ENCODE data around the gene CCSER1. TPM values are rescaled to one million over a fixed set of nuclear protein-coding genes. Genes with fewer than 3 reads are reported as not detected.
"Not testable (repeated sequence)": the region's sequence is repeated elsewhere in the genome, so short reads cannot be mapped to it uniquely, and the experiment has no call there.

Gene CCSER1
- total RNA-seq, 1 experiment from 2014 or later = not detected

DNA sequence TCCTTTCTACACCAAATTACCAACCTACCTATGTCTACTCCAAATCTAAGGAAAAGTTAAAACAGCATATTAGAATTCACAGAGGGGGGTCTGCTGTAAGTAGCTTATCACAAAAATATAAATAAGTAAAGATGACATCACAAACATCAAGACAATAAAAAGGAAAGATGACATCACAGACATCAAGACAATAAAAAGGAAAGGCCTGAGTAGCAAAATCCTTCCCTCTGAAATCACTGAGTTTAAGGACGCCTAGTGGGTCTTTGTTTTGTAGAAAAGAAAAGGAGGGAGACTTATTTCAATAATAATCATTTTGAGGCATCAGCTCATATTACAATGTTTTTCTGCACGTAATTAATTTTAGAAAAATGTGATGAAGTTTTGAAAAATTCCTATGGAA, 1469.5 kb downstream of the CCSER1 start:
- Histone ChIP-seq H3K27me3 (no peaks in the 10 kb centered on the region), H3K4me3 (no peak overlapping the region), H3K9me3 (no peaks in the 10 kb centered on the region), H3K36me3 (no peaks in the 10 kb centered on the region)
- no peak for DNase-seq

DNA sequence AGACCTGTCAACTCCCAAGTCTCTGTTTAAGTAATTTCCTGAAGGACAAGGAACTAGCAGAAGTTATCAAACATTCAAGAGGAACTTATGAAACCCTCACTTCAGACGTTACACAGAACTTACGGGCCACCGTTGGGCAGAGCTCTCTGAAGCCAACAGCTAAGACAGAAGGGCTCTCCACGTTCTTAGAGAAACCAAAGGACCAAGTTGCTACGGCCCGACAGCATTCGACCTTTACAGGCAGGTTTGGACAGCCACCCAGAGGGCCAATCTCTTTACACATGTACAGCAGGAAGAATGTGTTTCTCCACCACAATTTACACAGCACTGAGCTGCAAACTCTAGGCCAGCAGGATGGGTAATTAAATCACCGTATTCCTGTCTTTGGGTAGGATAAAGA, 1471.5 kb downstream of the CCSER1 start:
- Histone ChIP-seq H3K36me3 (no peaks in the 10 kb centered on the region), H3K4me3 (no peak overlapping the region), H3K9me3 (no peaks in the 10 kb centered on the region), H3K27me3 (no peaks in the 10 kb centered on the region)
- no peak for DNase-seq

DNA sequence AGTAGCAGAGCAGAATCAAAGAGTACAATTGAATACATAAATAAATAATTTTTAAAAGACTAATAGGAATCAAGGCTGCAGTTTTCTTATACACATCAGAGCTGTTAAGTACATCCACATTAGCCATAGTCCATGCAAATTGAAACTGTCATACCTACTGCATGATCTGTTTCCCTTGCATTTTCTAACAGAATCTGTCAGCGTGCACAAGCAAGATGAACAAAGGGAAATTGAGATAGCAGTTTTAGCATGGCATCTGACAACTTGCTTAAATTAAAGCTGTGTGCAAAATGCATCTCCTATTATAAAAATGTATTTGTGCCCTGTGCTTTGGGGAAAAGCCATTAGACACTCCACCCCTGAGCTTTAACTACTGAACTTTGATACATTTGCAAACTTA, 1473.1 kb downstream of the CCSER1 start:
- H3K36me3 ChIP-seq = no peaks in the 10 kb centered on the region
- no peaks in the 10 kb centered on the region for H3K9me3 ChIP-seq
- no peaks in the 10 kb centered on the region for H3K27me3 ChIP-seq
- no peak for DNase-seq
- no peak overlapping the region for H3K4me3 ChIP-seq

DNA sequence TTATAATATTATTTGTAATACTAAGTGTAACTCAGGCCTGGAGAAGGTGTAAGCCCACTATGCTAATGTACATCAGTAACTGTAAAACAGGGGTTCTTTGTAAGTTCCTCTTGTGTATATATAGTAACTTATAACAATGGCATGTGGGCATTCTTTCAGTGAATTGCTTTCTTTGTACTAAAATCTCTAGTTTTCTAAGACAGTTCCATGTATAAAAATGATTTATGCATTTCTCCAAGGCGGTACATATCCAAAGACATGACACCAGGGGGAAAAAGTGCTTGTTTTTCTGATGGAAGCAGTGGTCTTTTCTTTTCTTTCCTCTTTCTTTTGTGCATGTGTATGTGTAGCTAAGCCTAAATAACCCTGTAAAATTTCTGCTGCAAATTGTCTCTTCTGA, 1474.2 kb downstream of the CCSER1 start:
- H3K4me3 ChIP-seq = no peak overlapping the region
- no peaks in the 10 kb centered on the region for H3K9me3 ChIP-seq
- DNase-seq = no peak
- no peaks in the 10 kb centered on the region for H3K36me3 ChIP-seq
- H3K27me3 ChIP-seq = no peaks in the 10 kb centered on the region

- Histone ChIP-seq H3K4me3 (no peak overlapping the region), H3K9me3 (no peaks in the 10 kb centered on the region), H3K36me3 (no peaks in the 10 kb centered on the region), H3K27me3 (no peaks in the 10 kb centered on the region)
- DNase-seq = no peak
Observed at GRCh38 chr4:91611782-91612181, 1484.6 kb downstream of the CCSER1 start.

GRCh38 chr4:91620952-91621351, 1493.8 kb downstream of the CCSER1 start:
- DNase-seq = no peak
- no peaks in the 10 kb centered on the region for H3K36me3 ChIP-seq
- no peaks in the 10 kb centered on the region for H3K27me3 ChIP-seq
- H3K9me3 ChIP-seq = no peaks in the 10 kb centered on the region
- H3K4me3 ChIP-seq = no peak overlapping the region

DNA sequence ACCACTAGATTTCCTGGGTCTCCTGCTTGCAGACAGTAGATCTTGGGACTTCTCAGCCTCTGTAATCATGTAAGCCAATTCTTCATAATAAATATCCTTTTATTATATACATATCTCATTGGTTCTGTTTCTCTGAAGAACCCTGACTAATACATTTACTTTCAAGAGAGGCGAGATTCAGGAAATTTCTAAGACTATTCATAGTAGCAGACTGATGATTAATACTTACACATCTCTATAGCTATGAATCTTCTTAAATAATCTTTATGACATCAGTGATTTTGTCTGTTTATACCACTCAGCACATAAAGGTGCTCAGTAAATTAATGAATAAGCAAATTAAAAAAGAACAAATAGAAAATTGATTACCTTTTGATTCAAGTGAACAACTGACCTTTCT, 1494.3 kb downstream of the CCSER1 start:
- H3K4me3 ChIP-seq = no peak overlapping the region
- no peaks in the 10 kb centered on the region for H3K27me3 ChIP-seq
- no peak for DNase-seq
- H3K36me3 ChIP-seq = no peaks in the 10 kb centered on the region
- H3K9me3 ChIP-seq = no peaks in the 10 kb centered on the region

DNA sequence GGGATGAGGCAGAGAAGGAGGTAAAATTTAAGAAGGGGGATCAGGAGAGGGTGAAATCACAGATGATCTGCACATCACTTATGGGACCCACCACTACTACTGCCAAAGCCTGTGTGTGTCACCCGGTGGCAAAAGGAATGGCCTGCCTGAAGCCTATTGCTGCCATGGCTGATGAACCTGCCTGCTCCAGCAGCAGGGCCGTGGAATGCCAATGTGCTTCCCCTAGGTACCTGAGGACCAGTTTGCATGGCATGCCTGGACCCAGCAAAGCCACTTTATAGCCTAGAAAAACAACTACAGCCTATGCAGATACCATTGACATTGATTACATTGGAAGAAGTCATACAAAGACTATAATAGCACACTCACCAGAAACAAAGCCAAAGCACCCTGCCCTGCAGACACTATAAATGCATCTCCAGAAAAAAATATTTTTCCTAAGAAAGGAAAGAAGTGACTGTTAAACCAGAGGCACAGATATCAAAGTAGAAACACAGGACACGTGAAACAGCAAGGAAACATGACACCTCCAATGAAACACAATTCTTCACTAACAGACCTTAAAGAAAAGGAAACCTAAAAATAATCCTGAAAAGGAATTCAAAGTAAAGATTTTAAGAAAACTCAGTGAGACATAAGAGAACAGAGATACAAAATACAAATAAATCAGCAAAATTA, 1495.9 kb downstream of the CCSER1 start:
- no peak for DNase-seq
- Histone ChIP-seq H3K27me3 (no peaks in the 10 kb centered on the region), H3K4me3 (no peak overlapping the region)

GRCh38 chr4:91623603-91623967, 1496.4 kb downstream of the CCSER1 start:
- H3K36me3 ChIP-seq, H3K27me3 ChIP-seq, H3K9me3 ChIP-seq, H3K4me3 ChIP-seq, DNase-seq: not testable (repeated sequence)

More for the DNA sequence above, 1495.9 kb downstream of the CCSER1 start:
- Histone ChIP-seq H3K36me3 (no peaks in the 10 kb centered on the region), H3K9me3 (no peaks in the 10 kb centered on the region)

- Histone ChIP-seq H3K36me3 (no peaks in the 10 kb centered on the region), H3K27me3 (no peaks in the 10 kb centered on the region)
Observed at GRCh38 chr4:91630054-91630453, 1502.9 kb downstream of the CCSER1 start.

GRCh38 chr4:91630764-91631163, 1503.6 kb downstream of the CCSER1 start:
- Histone ChIP-seq H3K27me3 (no peaks in the 10 kb centered on the region), H3K4me3 (no peak overlapping the region), H3K36me3 (no peaks in the 10 kb centered on the region), H3K9me3 (no peaks in the 10 kb centered on the region)
- DNase-seq = no peak

More at GRCh38 chr4:91630054-91630453, 1502.9 kb downstream of the CCSER1 start:
- DNase-seq = no peak
- Histone ChIP-seq H3K9me3 (no peaks in the 10 kb centered on the region), H3K4me3 (no peak overlapping the region)

- Histone ChIP-seq H3K36me3 (no peaks in the 10 kb centered on the region), H3K4me3 (no peak overlapping the region), H3K27me3 (no peaks in the 10 kb centered on the region), H3K9me3 (no peaks in the 10 kb centered on the region)
- no peak for DNase-seq
Observed at GRCh38 chr4:91631335-91631734, 1504.1 kb downstream of the CCSER1 start.

DNA sequence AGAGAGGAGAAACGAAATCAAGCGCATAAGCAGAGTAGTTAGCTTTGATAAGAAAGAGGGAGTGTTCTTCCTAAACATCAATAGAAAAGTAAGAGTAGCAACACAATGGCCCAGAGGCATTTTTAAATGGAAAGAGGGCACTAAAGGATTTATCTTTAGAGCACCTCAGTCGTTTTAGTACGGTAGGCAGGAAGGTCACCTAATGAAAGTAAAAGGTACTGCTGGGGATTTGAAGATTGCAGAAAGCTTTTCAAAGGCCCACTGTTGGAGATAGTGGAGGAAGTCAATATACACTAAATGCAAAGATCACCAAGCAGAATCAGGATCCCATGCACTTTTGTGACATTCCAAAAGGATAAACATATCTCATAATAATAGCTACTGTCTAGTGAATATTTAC, 1508.9 kb downstream of the CCSER1 start:
- Histone ChIP-seq H3K27me3 (no peaks in the 10 kb centered on the region), H3K36me3 (no peaks in the 10 kb centered on the region), H3K4me3 (no peak overlapping the region), H3K9me3 (no peaks in the 10 kb centered on the region)
- no peak for DNase-seq

Other genes starting within 250 kb of the CCSER1 start
- not detected in 2 replicates for gene MMRN1, start 232.5 kb upstream of the CCSER1 start, total RNA-seq (2014; rRNA removed; shearing (Covaris generic); ENCODE audit: low replicate concordance)